Measurements from ENCODE around the gene CHCHD10. TPM values are rescaled to one million over a fixed set of nuclear protein-coding genes. Genes with fewer than 3 reads are reported as not detected.

CHCHD10 gene
- total and polyA plus RNA-seq, 8 donors, result 5.8 to 589 (median 126) TPM

- Histone ChIP-seq H3K27ac (no peak overlapping the region), H3K27me3 (no peaks in the 10 kb centered on the region), H3K4me1 (no peaks in the 10 kb centered on the region), H3K9me3 (no peaks in the 10 kb centered on the region), H3K36me3 (peaks cover 31 to 91% (median 86%) of the 10 kb centered on the region in 4 donors), H3K4me3 (no peak overlapping the region)
- no peak for DNase-seq
- WGBS, 5 donors, result 61 to 88% (median 77%) methylated on average over 8 to 10 of the region's 10 CpGs
- TF ChIP-seq CTCF (IDR thresholded peaks at IDR 0.05) (no peak), POLR2A (IDR thresholded peaks at IDR 0.05) (no peak), POLR2AphosphoS5 (IDR thresholded peaks at IDR 0.05) (no peak), EP300 (IDR thresholded peaks at IDR 0.05) (no peak)
- intact Hi-C loops (cut with DNase I; ENCODE audit: low total_unique reads), result no loop called here
Observed at GRCh38 chr22:23815541-23816155, 47.9 kb upstream of the CHCHD10 start.

GRCh38 chr22:23812378-23812777 is 44.6 kb upstream of the CHCHD10 start:
- Histone ChIP-seq H3K27me3 (no peaks in the 10 kb centered on the region), H3K36me3 (peaks cover 19 to 91% (median 81%) of the 10 kb centered on the region in 4 donors), H3K9me3 (no peaks in the 10 kb centered on the region), H3K4me1 (no peaks in the 10 kb centered on the region), H3K27ac (no peak overlapping the region), H3K4me3 (no peak overlapping the region)
- DNase-seq, result no peak
- WGBS, 5 donors, result 95 to 97% (median 96%) methylated on average over 4 of the region's 4 CpGs
- TF ChIP-seq CTCF (IDR thresholded peaks at IDR 0.05) (no peak), POLR2A (IDR thresholded peaks at IDR 0.05) (no peak), POLR2AphosphoS5 (IDR thresholded peaks at IDR 0.05) (no peak), EP300 (IDR thresholded peaks at IDR 0.05) (no peak)
- intact Hi-C loops (cut with DNase I; ENCODE audit: low total_unique reads), result no loop called here

- intact Hi-C loops (cut with DNase I; ENCODE audit: low total_unique reads), result no loop called here
- no peaks in the 10 kb centered on the region for H3K4me1 ChIP-seq
- H3K27ac ChIP-seq, result no peak overlapping the region
- H3K27me3 ChIP-seq, result no peaks in the 10 kb centered on the region
- H3K9me3 ChIP-seq, result no peaks in the 10 kb centered on the region
- no peak for DNase-seq
- no peak overlapping the region for H3K4me3 ChIP-seq
- 80 to 100% (median 93%) methylated on average over 1 of the region's 1 CpG for WGBS, 5 donors
- H3K36me3 ChIP-seq, result peaks cover 47 to 100% (median 96%) of the 10 kb centered on the region in 4 donors
- no peak for TF ChIP-seq POLR2AphosphoS5 (IDR thresholded peaks at IDR 0.05)
- TF ChIP-seq POLR2A (IDR thresholded peaks at IDR 0.05), result no peak
- TF ChIP-seq EP300 (IDR thresholded peaks at IDR 0.05), result no peak
- TF ChIP-seq CTCF (IDR thresholded peaks at IDR 0.05), result no peak
Observed at GRCh38 chr22:23806837-23807236, 39.1 kb upstream of the CHCHD10 start.

GRCh38 chr22:23804781-23805291 is 37.1 kb upstream of the CHCHD10 start:
- H3K4me3 ChIP-seq, result no peak overlapping the region

More at GRCh38 chr22:23804781-23805291, 37.1 kb upstream of the CHCHD10 start:
- H3K4me1 ChIP-seq, result no peaks in the 10 kb centered on the region
- intact Hi-C loops (cut with DNase I; ENCODE audit: low total_unique reads), result no loop called here
- 38 to 62% (median 60%) methylated on average over 11 to 12 of the region's 12 CpGs for WGBS, 5 donors
- H3K27me3 ChIP-seq, result no peaks in the 10 kb centered on the region
- H3K27ac ChIP-seq, result no peak overlapping the region
- H3K36me3 ChIP-seq, result peaks cover 62 to 100% (median 96%) of the 10 kb centered on the region in 4 donors
- no peaks in the 10 kb centered on the region for H3K9me3 ChIP-seq
- TF ChIP-seq POLR2A (IDR thresholded peaks at IDR 0.05), result no peak
- TF ChIP-seq POLR2AphosphoS5 (IDR thresholded peaks at IDR 0.05), result no peak
- no peak for TF ChIP-seq CTCF (IDR thresholded peaks at IDR 0.05)
- TF ChIP-seq EP300 (IDR thresholded peaks at IDR 0.05), result no peak
- DNase-seq, result peak in 1 of 2 donors; percentile 46
